HG03025 (cell line): Measurements from ENCODE around the gene ZNF333.

Experiments
- ATAC-seq: cut with Tn5 transposase; IDR thresholded peaks from one replicate; pipeline ENCODE4 v1.9.1; 2021; ENCODE audit warnings: mild to moderate bottlenecking, moderate library complexity; ENCODE audit not compliant: unreplicated experiment, low FRiP score

ZNF333 gene

GRCh38 chr19:14689598-14690503 lies at the start of gene ZNF333:
ZNF333 (plus strand) TSS chr19:14690048; CDS start chr19:14693492, 3,444 bp downstream.
- ATAC-seq: peak; percentile 81

- no peak for ATAC-seq
These were observed 41.3 kb upstream of the ZNF333 start for GRCh38 chr19:14648506-14648905.

- ATAC-seq: no peak
These were observed 40.8 kb upstream of the ZNF333 start for GRCh38 chr19:14649020-14649419.

- no peak for ATAC-seq
These were observed 39.7 kb upstream of the ZNF333 start for GRCh38 chr19:14650161-14650560.

GRCh38 chr19:14654786-14655560 lies 34.9 kb upstream of the ZNF333 start:
- no peak for ATAC-seq

GRCh38 chr19:14655726-14656125 lies 34.1 kb upstream of the ZNF333 start:
- no peak for ATAC-seq

GRCh38 chr19:14659874-14660489 lies 29.9 kb upstream of the ZNF333 start:
- ATAC-seq: no peak

- ATAC-seq: no peak
These were observed 28.4 kb upstream of the ZNF333 start for GRCh38 chr19:14661372-14661924.

- ATAC-seq: no peak
These were observed 19.9 kb upstream of the ZNF333 start for GRCh38 chr19:14669940-14670339.

- ATAC-seq: no peak
These were observed 19.4 kb upstream of the ZNF333 start for GRCh38 chr19:14670408-14670807.

GRCh38 chr19:14672188-14672872 lies 17.5 kb upstream of the ZNF333 start:
- ATAC-seq: no peak

GRCh38 chr19:14673088-14673487 lies 16.8 kb upstream of the ZNF333 start:
- no peak for ATAC-seq

- ATAC-seq: no peak
These were observed 15.1 kb upstream of the ZNF333 start, which contains the start of gene ADGRE3 for GRCh38 chr19:14674764-14675163. ADGRE3 (minus strand) TSS chr19:14674844; CDS start chr19:14674770, 74 bp downstream.

GRCh38 chr19:14676762-14677161 lies 13.1 kb upstream of the ZNF333 start:
- ATAC-seq: no peak

- ATAC-seq: no peak
These were observed 12.4 kb upstream of the ZNF333 start for GRCh38 chr19:14677464-14677863.

GRCh38 chr19:14678199-14678598 lies 11.6 kb upstream of the ZNF333 start:
- no peak for ATAC-seq

- no peak for ATAC-seq
These were observed 7.8 kb upstream of the ZNF333 start for GRCh38 chr19:14682084-14682483.

- ATAC-seq: no peak
These were observed 6.4 kb upstream of the ZNF333 start for GRCh38 chr19:14683439-14683838.

- ATAC-seq: no peak
These were observed 3.4 kb upstream of the ZNF333 start for GRCh38 chr19:14686411-14686810.

- no peak for ATAC-seq
These were observed 4.9 kb downstream of the ZNF333 start for GRCh38 chr19:14694641-14695266.
